Adipocyte (in vitro differentiated cells): Measurements from ENCODE around the gene DNAH17.

ENCODE experiments used
- DNase-seq: peaks from one replicate; pipeline ENCODE4 v3.0.0-alpha.2; 2015; ENCODE audit warnings: low read depth
- H3K27me3 ChIP-seq: replicated peaks from 2 replicates; pipeline ENCODE4 v1.7.0; 2013; ENCODE audit warnings: mild to moderate bottlenecking, low read length, moderate library complexity; ENCODE audit not compliant: control insufficient read depth, insufficient read depth
- H3K36me3 ChIP-seq: 2 replicates; pipeline ENCODE4 v1.7.0; 2013; ENCODE audit warnings: low read length, mild to moderate bottlenecking, moderate library complexity; ENCODE audit not compliant: control insufficient read depth, insufficient read depth, severe bottlenecking
- H3K4me1 ChIP-seq: 2 replicates; pipeline ENCODE4 v1.7.0; 2013; ENCODE audit warnings: mild to moderate bottlenecking, low read length, moderate library complexity; ENCODE audit not compliant: control insufficient read depth, insufficient read depth
- H3K4me3 ChIP-seq: 2 replicates; pipeline ENCODE4 v1.7.0; 2013; ENCODE audit warnings: mild to moderate bottlenecking, low read length, moderate library complexity
- H3K9ac ChIP-seq: 2 replicates; pipeline ENCODE4 v1.7.0; 2013; ENCODE audit warnings: mild to moderate bottlenecking, low read length, moderate library complexity
- H3K9me3 ChIP-seq: 2 replicates; pipeline ENCODE4 v1.7.0; 2013; ENCODE audit warnings: mild to moderate bottlenecking, low read length, moderate library complexity; ENCODE audit not compliant: control insufficient read depth

Gene DNAH17

GRCh38 chr17:78428025-78428575, 149.1 kb downstream of the DNAH17 start:
- H3K4me3 ChIP-seq, result no peak overlapping the region
- no peaks in the 10 kb centered on the region for H3K9me3 ChIP-seq
- H3K4me1 ChIP-seq, result peaks cover 16% of the 10 kb centered on the region
- no peak for DNase-seq
- peaks cover 41% of the 10 kb centered on the region for H3K36me3 ChIP-seq
- H3K9ac ChIP-seq, result no peak overlapping the region
- no peaks in the 10 kb centered on the region for H3K27me3 ChIP-seq

- Histone ChIP-seq H3K4me3 (no peak overlapping the region), H3K27me3 (no peaks in the 10 kb centered on the region), H3K4me1 (peaks cover 10% of the 10 kb centered on the region), H3K36me3 (peaks cover 46% of the 10 kb centered on the region), H3K9me3 (no peaks in the 10 kb centered on the region), H3K9ac (no peak overlapping the region)
- no peak for DNase-seq
Measured at GRCh38 chr17:78427140-78427539, 150.1 kb downstream of the DNAH17 start.

GRCh38 chr17:78426293-78426879, 150.8 kb downstream of the DNAH17 start:
- Histone ChIP-seq H3K9me3 (no peaks in the 10 kb centered on the region), H3K4me1 (peaks cover 13% of the 10 kb centered on the region), H3K36me3 (peaks cover 51% of the 10 kb centered on the region), H3K27me3 (no peaks in the 10 kb centered on the region), H3K4me3 (no peak overlapping the region), H3K9ac (no peak overlapping the region)
- no peak for DNase-seq

- H3K9me3 ChIP-seq, result no peaks in the 10 kb centered on the region
- DNase-seq, result no peak
- H3K9ac ChIP-seq, result no peak overlapping the region
- no peak overlapping the region for H3K4me3 ChIP-seq
- peaks cover 56% of the 10 kb centered on the region for H3K36me3 ChIP-seq
- H3K4me1 ChIP-seq, result peaks cover 17% of the 10 kb centered on the region
- no peaks in the 10 kb centered on the region for H3K27me3 ChIP-seq
Measured at GRCh38 chr17:78425429-78425828, 151.8 kb downstream of the DNAH17 start.

- Histone ChIP-seq H3K36me3 (peaks cover 59% of the 10 kb centered on the region), H3K4me3 (no peak overlapping the region), H3K9ac (no peak overlapping the region), H3K4me1 (peaks cover 23% of the 10 kb centered on the region), H3K9me3 (no peaks in the 10 kb centered on the region), H3K27me3 (no peaks in the 10 kb centered on the region)
- no peak for DNase-seq
Measured at GRCh38 chr17:78423961-78424675, 153.1 kb downstream of the DNAH17 start.

GRCh38 chr17:78422872-78423588, 154.2 kb downstream of the DNAH17 start:
- Histone ChIP-seq H3K27me3 (no peaks in the 10 kb centered on the region), H3K9ac (no peak overlapping the region), H3K36me3 (peaks cover 58% of the 10 kb centered on the region), H3K9me3 (no peaks in the 10 kb centered on the region), H3K4me3 (no peak overlapping the region), H3K4me1 (peaks cover 19% of the 10 kb centered on the region)
- DNase-seq, result no peak

- Histone ChIP-seq H3K9me3 (no peaks in the 10 kb centered on the region), H3K9ac (no peak overlapping the region), H3K36me3 (peaks cover 56% of the 10 kb centered on the region), H3K4me3 (no peak overlapping the region), H3K4me1 (peaks cover 23% of the 10 kb centered on the region), H3K27me3 (no peaks in the 10 kb centered on the region)
- no peak for DNase-seq
Measured at GRCh38 chr17:78422267-78422605, 155.0 kb downstream of the DNAH17 start.

GRCh38 chr17:78421534-78422266, 155.5 kb downstream of the DNAH17 start:
- peaks cover 29% of the 10 kb centered on the region for H3K4me1 ChIP-seq
- peak overlapping the region; percentile 13 for H3K9ac ChIP-seq
- no peak overlapping the region for H3K4me3 ChIP-seq
- H3K36me3 ChIP-seq, result peaks cover 51% of the 10 kb centered on the region
- no peaks in the 10 kb centered on the region for H3K9me3 ChIP-seq
- no peaks in the 10 kb centered on the region for H3K27me3 ChIP-seq
- peak; percentile 85 for DNase-seq

GRCh38 chr17:78421084-78421533, 156.1 kb downstream of the DNAH17 start:
- Histone ChIP-seq H3K4me3 (no peak overlapping the region), H3K36me3 (peaks cover 45% of the 10 kb centered on the region), H3K9ac (no peak overlapping the region), H3K4me1 (peaks cover 34% of the 10 kb centered on the region), H3K9me3 (no peaks in the 10 kb centered on the region), H3K27me3 (no peaks in the 10 kb centered on the region)
- no peak for DNase-seq

GRCh38 chr17:78419970-78420815, 157.0 kb downstream of the DNAH17 start:
- Histone ChIP-seq H3K4me1 (peaks cover 40% of the 10 kb centered on the region), H3K9ac (peak overlapping the region; percentile 39), H3K9me3 (no peaks in the 10 kb centered on the region), H3K4me3 (no peak overlapping the region), H3K27me3 (no peaks in the 10 kb centered on the region), H3K36me3 (peaks cover 45% of the 10 kb centered on the region)
- no peak for DNase-seq
